Naive thymus-derived CD8-positive, alpha-beta T cell (primary cell): ENCODE results near the gene DCAF7. TPM values are rescaled to one million over a fixed set of nuclear protein-coding genes. Genes with fewer than 3 reads are reported as not detected.

ENCODE experiments used
- ATAC-seq, 2 donors: fragments of 150-1000 bp; cut with Tn5 transposase in 1 of 2; sonication (Bioruptor Pico), chemical (Tn5 transposase) in 1 of 2; 1 replicate in 1 of 2; 2 replicates in 1 of 2; pipeline ENCODE4 v1.10.0; 2021; ENCODE audit warnings: mild to moderate bottlenecking in 2 of 2, moderate library complexity in 2 of 2
- POLR2A ChIA-PET: fragments of 350-600 bp; sonication (Branson Sonifier 250); formaldehyde crosslinking; loops from one replicate; lab custom pipeline; 2021; ENCODE audit warnings: antibody characterized with exemption; lab: Charles Lee
- DNase-seq, 10 donors: peaks; one replicate each; pipeline versions ENCODE4 v3.0.0 to v3.0.0-alpha.2; 2020 to 2022
- H3K27ac Mint-ChIP-seq, 10 donors: one replicate each; pipeline ENCODE4 v1.8.0; 2020 to 2022; ENCODE audit warnings: mild to moderate bottlenecking in 10 of 10, mixed read lengths in 10 of 10, moderate library complexity in 4 of 10, inconsistent platforms in 1 of 10
- H3K27me3 Mint-ChIP-seq, 5 donors: one replicate each; pipeline ENCODE4 v1.8.0; 2021 to 2022; ENCODE audit warnings: mixed read lengths in 5 of 5
- H3K36me3 Mint-ChIP-seq, 3 donors: one replicate each; pipeline ENCODE4 v1.8.0; 2020 to 2022; ENCODE audit warnings: mixed read lengths in 3 of 3, mild to moderate bottlenecking in 2 of 3, inconsistent platforms in 1 of 3
- H3K4me1 Mint-ChIP-seq, 4 donors: one replicate each; pipeline ENCODE4 v1.8.0; 2021 to 2022; ENCODE audit warnings: mixed read lengths in 4 of 4
- H3K4me3 Mint-ChIP-seq, 10 donors: one replicate each; pipeline ENCODE4 v1.8.0; 2020 to 2022; ENCODE audit warnings: mild to moderate bottlenecking in 10 of 10, mixed read lengths in 10 of 10, moderate library complexity in 6 of 10, inconsistent platforms in 1 of 10
- H3K9me3 Mint-ChIP-seq, 9 donors: one replicate each; pipeline ENCODE4 v1.8.0; 2020 to 2022; ENCODE audit warnings: mixed read lengths in 9 of 9, mild to moderate bottlenecking in 3 of 9, inconsistent platforms in 1 of 9, moderate library complexity in 1 of 9
- polyA plus RNA-seq, 3 donors: library from polyadenylated mRNA; unstranded; fragments of 300-500 nt; fragmentation: Illumina TruSeq; gene quantifications; one replicate each; pipeline ENCODE4 v1.2.3, GENCODE V29; 2021
- total RNA-seq, 8 experiments: library from RNA in 2 of 8; stranded (reverse) in 2 of 8; gene quantifications; one replicate each; pipeline ENCODE4 v1.2.3 and lab custom pipeline; 2021 to 2026

Gene DCAF7
- total and polyA plus RNA-seq, 5 experiments from 2014 or later: 57.8 to 77.5 (median 75.6) TPM

DNA sequence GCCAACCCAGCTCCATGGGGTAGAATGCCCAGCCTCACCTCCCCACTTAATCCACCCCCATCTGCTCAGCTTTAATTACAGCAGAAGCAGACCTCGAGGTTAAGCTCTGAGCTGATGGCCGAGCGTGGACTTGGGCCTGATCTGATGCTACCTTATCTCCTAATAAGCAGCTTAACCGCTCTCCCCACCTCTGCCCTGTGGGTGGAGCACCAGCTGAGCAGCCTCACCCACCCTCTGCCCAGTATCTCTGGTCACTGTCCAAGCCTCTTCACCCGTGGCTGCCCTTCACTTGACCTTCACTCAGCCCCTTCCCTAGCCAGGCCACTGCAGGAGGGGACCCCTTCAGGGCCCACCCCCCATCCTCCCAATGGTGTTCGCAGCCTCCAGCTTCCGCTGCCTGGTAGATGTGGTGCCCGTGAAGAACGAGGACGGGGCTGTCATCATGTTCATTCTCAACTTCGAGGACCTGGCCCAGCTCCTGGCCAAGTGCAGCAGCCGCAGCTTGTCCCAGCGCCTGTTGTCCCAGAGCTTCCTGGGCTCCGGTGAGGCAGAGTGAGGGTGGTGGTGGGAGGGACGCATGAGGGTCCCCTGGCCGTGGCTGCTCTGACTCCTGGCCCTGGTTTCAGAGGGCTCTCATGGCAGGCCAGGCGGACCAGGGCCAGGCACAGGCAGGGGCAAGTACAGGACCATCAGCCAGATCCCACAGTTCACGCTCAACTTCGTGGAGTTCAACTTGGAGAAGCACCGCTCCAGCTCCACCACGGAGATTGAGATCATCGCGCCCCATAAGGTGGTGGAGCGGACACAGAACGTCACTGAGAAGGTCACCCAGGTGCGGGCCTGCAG lies 20.3 kb upstream of the DCAF7 start:
- ATAC-seq (no peak), DNase-seq (no peak)
- peaks cover 4 to 14% (median 6%) of the 10 kb centered on the region in 5 donors for H3K27me3 Mint-ChIP-seq
- POLR2A ChIA-PET: no interaction called here
- H3K27ac Mint-ChIP-seq: no peak overlapping the region
- H3K4me1 Mint-ChIP-seq: peaks cover 0 to 6% (median 0%) of the 10 kb centered on the region in 4 donors
- H3K9me3 Mint-ChIP-seq: no peaks in the 10 kb centered on the region
- H3K36me3 Mint-ChIP-seq: no peaks in the 10 kb centered on the region
- H3K4me3 Mint-ChIP-seq: no peak overlapping the region

DNA sequence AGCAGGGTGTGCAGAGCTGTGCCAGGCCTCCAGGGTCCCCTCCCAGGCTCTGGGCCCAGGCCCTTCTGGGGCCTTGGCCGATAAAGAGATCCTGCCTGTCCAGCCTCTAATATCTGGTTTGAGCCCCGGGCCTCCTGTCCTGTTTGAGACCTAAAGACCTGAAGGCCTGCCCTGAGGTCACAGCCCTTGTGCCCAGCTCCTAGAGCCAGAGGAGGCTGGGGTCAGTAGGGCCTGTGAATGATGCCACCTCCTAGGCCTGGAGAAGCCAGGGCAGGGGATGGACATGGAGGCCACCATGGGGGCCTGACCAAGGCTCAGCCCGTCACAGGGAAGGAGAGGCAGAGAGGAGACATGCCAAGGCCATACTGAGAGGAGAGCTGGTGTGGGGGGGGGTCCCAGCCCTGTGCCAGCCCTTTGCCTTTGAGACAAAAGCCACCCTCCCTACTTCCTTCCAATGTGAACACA lies 19.7 kb upstream of the DCAF7 start:
- Mint-ChIP-seq H3K27me3 (peaks cover 1 to 16% (median 3%) of the 10 kb centered on the region in 5 donors), H3K27ac (no peak overlapping the region), H3K4me3 (no peak overlapping the region), H3K36me3 (no peaks in the 10 kb centered on the region), H3K9me3 (no peaks in the 10 kb centered on the region), H3K4me1 (peaks cover 0 to 6% (median 0%) of the 10 kb centered on the region in 4 donors)
- DNase-seq (no peak), ATAC-seq (no peak)
- POLR2A ChIA-PET: interaction anchor here (0.9 kb wide), 1 partner anchor 976 kb away, joined by 3 read pairs; the partner anchor contains the start of genes CEP95 and DDX5

DNA sequence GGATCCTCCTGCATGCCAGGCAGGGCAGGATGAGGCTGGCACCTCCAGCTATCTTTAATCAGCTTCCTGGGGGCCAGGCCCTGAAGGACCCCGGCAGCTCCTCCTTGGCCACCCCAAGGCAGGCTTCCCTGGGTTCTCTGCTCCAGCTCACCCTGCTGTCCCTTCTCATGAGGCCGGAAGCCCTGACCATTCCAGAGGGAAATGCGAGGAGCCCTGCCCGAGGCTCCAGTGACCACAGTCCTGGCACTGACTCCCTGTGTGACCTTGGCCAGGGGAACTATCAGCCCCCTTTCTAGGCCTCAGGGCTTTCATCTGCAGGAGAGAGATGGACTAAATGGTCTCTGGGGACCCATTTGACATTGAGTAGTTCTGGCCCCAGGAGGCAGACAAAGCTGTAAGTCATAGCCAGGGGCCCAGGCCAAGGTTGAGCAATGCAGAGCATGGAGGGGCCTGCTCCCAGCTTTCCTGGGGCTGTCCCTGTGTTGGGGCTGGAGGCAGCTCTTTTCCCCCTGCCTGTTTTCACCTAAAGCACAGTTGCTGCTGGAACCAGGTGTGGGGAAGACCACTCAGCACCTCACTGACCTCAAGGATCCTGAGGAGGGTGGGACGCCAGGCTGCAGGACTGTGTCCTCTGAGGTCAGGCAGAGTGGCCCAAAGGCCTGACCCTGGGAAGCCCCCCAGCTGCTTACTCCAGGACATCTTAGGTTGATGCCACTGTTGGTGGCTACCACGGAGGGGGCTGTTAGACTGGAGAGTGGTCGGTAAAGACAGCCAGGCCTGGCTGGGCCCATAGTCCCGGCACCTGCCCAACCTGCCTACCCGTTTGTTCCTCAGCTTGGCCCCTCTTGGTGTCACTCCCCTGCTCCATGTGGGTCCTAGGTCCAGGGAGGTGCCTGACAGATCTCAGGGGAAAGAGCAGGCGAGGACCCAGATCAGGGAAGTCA lies 19.0 kb upstream of the DCAF7 start:
- Mint-ChIP-seq H3K27ac (no peak overlapping the region), H3K4me1 (peaks cover 0 to 6% (median 0%) of the 10 kb centered on the region in 4 donors), H3K4me3 (no peak overlapping the region), H3K36me3 (no peaks in the 10 kb centered on the region), H3K27me3 (peaks cover 1 to 16% (median 4%) of the 10 kb centered on the region in 5 donors), H3K9me3 (no peaks in the 10 kb centered on the region)
- POLR2A ChIA-PET: interaction anchor here (0.9 kb wide), 1 partner anchor 975 kb away, joined by 3 read pairs; the partner anchor contains the start of genes CEP95 and DDX5
- DNase-seq: no peak
- no peak for ATAC-seq

DNA sequence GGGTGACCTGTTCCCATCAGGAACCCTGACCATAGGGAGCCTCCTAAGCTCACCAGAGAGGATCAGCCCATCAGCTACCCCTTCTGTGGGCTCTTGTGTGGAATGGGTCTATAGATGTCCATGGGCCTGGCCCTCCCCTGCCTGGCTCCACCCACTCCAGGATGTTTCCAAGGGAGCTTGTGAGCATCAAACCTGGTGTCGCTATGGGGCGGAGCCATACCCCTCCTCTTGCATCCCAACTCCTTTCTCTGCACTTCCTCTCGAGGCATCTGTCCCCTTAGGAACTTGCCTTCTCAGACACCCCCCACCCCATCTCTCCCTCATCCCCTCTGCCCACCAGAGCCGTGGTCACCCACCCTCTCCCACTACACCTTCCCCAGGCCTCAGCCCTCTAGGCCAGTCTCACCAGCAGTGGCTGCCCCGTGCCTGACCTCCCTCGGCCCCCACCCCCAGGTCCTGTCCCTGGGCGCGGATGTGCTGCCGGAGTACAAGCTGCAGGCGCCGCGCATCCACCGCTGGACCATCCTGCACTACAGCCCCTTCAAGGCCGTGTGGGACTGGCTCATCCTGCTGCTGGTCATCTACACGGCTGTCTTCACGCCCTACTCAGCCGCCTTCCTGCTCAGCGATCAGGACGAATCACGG lies 16.7 kb upstream of the DCAF7 start:
- POLR2A ChIA-PET: no interaction called here
- Mint-ChIP-seq H3K4me3 (no peak overlapping the region), H3K27me3 (peaks cover 3 to 22% (median 18%) of the 10 kb centered on the region in 5 donors), H3K4me1 (peaks cover 0 to 10% (median 4%) of the 10 kb centered on the region in 4 donors), H3K27ac (no peak overlapping the region), H3K36me3 (no peaks in the 10 kb centered on the region), H3K9me3 (no peaks in the 10 kb centered on the region)
- DNase-seq (no peak), ATAC-seq (no peak)

DNA sequence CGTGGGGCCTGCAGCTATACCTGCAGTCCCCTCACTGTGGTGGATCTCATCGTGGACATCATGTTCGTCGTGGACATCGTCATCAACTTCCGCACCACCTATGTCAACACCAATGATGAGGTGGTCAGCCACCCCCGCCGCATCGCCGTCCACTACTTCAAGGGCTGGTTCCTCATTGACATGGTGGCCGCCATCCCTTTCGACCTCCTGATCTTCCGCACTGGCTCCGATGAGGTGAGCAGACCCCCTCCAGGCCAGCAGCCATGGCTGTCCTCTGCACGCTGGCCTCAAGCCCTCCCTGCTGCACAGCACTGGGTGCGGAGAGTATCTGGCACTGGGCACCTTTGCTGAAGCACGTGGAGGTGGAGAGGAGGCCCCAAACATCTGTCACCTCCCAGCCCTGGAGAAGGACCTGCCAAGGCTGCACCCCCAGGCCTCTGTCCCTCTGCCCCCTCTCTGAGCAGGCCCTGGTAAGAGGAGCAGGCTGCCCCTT lies 16.2 kb upstream of the DCAF7 start:
- ATAC-seq (no peak), DNase-seq (no peak)
- Mint-ChIP-seq H3K4me3 (no peak overlapping the region), H3K36me3 (no peaks in the 10 kb centered on the region), H3K9me3 (no peaks in the 10 kb centered on the region), H3K27me3 (peaks cover 6 to 27% (median 24%) of the 10 kb centered on the region in 5 donors), H3K4me1 (peaks cover 0 to 10% (median 7%) of the 10 kb centered on the region in 4 donors), H3K27ac (no peak overlapping the region)
- POLR2A ChIA-PET: no interaction called here

DNA sequence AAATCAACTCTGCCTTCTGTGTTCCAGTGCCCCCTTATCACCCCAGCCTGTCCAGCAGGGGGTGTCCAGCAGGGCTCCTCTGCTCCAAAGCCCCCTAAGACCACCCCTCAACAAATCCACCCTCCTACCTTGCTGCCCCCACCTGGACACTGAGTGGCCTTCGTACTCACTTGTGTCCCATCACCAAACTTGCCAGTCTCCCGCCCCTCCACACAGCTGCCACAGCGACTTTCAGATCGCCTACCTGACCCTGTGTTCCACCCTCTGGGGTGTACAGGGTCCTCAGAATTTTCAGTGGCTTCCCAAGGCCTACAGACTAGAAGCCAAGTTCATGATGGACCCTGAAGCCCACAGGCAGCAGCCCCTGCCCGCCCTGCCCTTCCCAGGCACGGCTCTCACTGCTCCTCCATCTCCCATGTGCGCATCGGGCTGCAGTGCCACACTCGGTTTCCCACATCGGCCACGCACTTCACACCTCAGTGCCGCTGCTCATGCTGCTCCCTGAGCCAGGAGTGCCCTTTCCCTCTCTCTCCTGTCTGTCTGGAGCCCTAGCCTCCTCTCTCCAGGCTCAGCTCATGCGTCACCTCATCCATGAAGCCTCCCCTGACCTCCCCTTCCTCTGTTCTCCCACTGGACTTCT lies 15.3 kb upstream of the DCAF7 start:
- no peak for ATAC-seq
- Mint-ChIP-seq H3K4me3 (no peak overlapping the region), H3K9me3 (peaks cover 0 to 4% (median 0%) of the 10 kb centered on the region in 9 donors), H3K27ac (peak overlapping the region in 1 of 10 donors; percentile 6), H3K27me3 (peaks cover 14 to 35% (median 32%) of the 10 kb centered on the region in 5 donors), H3K4me1 (peaks cover 0 to 11% (median 8%) of the 10 kb centered on the region in 4 donors), H3K36me3 (no peaks in the 10 kb centered on the region)
- POLR2A ChIA-PET: no interaction called here
- DNase-seq: no peak

DNA sequence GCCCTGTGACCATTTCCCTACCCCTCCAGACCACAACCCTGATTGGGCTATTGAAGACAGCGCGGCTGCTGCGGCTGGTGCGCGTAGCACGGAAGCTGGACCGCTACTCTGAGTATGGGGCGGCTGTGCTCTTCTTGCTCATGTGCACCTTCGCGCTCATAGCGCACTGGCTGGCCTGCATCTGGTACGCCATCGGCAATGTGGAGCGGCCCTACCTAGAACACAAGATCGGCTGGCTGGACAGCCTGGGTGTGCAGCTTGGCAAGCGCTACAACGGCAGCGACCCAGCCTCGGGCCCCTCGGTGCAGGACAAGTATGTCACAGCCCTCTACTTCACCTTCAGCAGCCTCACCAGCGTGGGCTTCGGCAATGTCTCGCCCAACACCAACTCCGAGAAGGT lies 14.6 kb upstream of the DCAF7 start:
- ATAC-seq: no peak
- no peak overlapping the region for H3K27ac Mint-ChIP-seq
- H3K36me3 Mint-ChIP-seq: no peaks in the 10 kb centered on the region
- peaks cover 0 to 4% (median 0%) of the 10 kb centered on the region in 9 donors for H3K9me3 Mint-ChIP-seq
- no peak overlapping the region for H3K4me3 Mint-ChIP-seq
- POLR2A ChIA-PET: no interaction called here
- H3K27me3 Mint-ChIP-seq: peaks cover 14 to 39% (median 34%) of the 10 kb centered on the region in 5 donors
- no peak for DNase-seq
- peaks cover 0 to 11% (median 9%) of the 10 kb centered on the region in 4 donors for H3K4me1 Mint-ChIP-seq

DNA sequence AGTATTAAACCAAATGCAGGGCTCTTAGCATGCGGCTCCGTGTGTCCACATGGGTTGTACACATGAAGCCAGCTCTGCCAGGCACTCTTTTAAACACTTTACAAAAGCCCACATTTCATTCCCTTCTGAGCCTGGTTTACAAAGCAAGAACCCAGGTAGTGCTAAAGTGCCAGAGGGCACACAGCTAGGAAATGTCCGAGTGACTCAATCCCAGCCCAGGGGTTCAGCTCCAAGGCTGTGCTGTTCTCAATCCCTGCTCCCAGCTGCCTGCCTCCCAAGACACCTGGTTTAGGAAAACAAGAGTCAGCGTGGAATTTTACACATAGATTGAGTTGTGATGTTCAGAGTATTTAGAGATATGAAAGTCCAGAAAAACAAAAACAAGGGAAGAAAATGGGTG lies 13.3 kb upstream of the DCAF7 start:
- Mint-ChIP-seq H3K4me3 (peak overlapping the region in 1 of 10 donors; percentile 25), H3K27ac (peak overlapping the region in 1 of 10 donors; percentile 18), H3K4me1 (peaks cover 0 to 11% (median 9%) of the 10 kb centered on the region in 4 donors), H3K9me3 (peaks cover 0 to 4% (median 0%) of the 10 kb centered on the region in 9 donors), H3K27me3 (peaks cover 14 to 39% (median 35%) of the 10 kb centered on the region in 5 donors), H3K36me3 (no peaks in the 10 kb centered on the region)
- DNase-seq: peak in 1 of 10 donors; percentile 30
- POLR2A ChIA-PET: no interaction called here
- no peak for ATAC-seq

DNA sequence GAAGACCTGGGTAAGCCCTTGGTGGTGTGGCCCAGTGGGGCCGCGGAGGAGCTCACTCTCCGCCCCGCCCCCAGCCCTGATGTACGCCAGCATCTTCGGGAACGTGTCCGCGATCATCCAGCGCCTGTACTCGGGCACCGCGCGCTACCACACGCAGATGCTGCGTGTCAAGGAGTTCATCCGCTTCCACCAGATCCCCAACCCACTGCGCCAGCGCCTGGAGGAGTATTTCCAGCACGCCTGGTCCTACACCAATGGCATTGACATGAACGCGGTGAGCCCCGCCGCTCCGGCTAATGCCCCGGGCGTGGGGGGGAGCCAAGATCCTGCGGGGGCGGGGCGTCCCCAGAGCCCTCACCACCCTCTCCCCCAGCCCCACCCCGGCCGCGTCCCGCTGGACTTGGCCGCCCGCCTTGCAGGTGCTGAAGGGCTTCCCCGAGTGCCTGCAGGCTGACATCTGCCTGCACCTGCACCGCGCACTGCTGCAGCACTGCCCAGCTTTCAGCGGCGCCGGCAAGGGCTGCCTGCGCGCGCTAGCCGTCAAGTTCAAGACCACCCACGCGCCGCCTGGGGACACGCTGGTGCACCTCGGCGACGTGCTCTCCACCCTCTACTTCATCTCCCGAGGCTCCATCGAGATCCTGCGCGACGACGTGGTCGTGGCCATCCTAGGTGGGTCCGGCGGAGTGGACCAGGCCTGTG lies 12.1 kb upstream of the DCAF7 start:
- peak overlapping the region in 8 of 10 donors; percentile 26 to 76 (median 60) for H3K4me3 Mint-ChIP-seq
- no peak overlapping the region for H3K27ac Mint-ChIP-seq
- H3K27me3 Mint-ChIP-seq: peaks cover 14 to 39% (median 35%) of the 10 kb centered on the region in 5 donors
- DNase-seq (peak in 1 of 10 donors; percentile 8), ATAC-seq (peak; percentile 50 to 66)
- no peaks in the 10 kb centered on the region for H3K36me3 Mint-ChIP-seq
- POLR2A ChIA-PET: no interaction called here
- peaks cover 0 to 4% (median 0%) of the 10 kb centered on the region in 9 donors for H3K9me3 Mint-ChIP-seq
- peaks cover 0 to 11% (median 8%) of the 10 kb centered on the region in 4 donors for H3K4me1 Mint-ChIP-seq

DNA sequence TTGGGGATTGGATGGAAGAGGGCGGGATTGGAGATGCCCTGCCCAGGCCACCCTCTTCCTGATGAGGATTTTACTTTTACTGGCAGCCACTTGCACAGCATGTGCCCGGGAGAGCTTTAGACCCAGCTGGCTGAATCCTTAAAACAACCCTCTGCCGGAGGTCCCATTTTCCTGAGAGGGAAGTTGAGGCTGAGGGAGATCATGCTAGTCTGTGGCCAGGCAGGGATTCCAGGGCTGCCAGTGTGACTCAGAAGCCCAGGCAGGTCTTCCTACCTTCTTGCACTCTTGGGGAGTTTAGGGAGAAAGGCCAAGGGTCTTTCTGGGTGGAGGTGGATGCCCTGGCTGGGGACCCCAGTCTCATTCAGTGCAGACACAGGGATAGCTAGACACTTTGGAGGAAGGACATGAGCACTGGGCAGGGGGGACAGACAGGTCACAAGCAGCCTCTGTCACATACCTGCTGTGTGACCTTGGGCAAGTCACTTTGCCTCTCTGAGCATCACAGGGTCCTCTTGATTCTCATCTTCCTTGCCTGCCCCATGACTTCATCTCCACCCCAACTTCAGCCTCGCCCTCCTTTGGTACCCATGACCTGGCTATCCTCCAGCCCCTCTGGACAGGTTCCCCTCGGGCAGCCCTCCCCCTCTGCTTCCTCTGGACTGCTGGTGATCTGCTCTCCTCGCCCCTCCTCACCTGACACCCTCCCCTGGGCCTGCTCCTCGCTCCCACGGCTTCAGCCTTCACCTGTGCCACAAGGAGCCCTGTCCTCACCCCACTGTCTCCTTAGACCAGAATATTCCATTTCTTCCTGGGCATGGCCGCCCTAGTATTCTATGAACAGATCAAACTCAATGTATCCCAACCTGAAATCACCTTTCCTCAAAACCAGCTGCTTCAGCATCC lies 11.3 kb upstream of the DCAF7 start:
- Mint-ChIP-seq H3K27ac (peak overlapping the region in 1 of 10 donors; percentile 44), H3K9me3 (peaks cover 0 to 4% (median 0%) of the 10 kb centered on the region in 9 donors), H3K36me3 (no peaks in the 10 kb centered on the region), H3K4me3 (peak overlapping the region in 9 of 10 donors; percentile 8 to 76 (median 60)), H3K4me1 (peaks cover 0 to 11% (median 8%) of the 10 kb centered on the region in 4 donors), H3K27me3 (peaks cover 14 to 39% (median 35%) of the 10 kb centered on the region in 5 donors)
- DNase-seq (no peak), ATAC-seq (no peak)
- POLR2A ChIA-PET: no interaction called here
